Measurements from ENCODE around the gene PMCH. TPM values are rescaled to one million over a fixed set of nuclear protein-coding genes. Genes with fewer than 3 reads are reported as not detected.
"Not testable (repeated sequence)": the region's sequence is repeated elsewhere in the genome, so short reads cannot be mapped to it uniquely, and the experiment has no call there.

The PMCH gene
- total RNA-seq, 1 experiment from 2014 or later, result not detected

GRCh38 chr12:102163383-102163782 lies 34.2 kb downstream of the PMCH start (continued):
- TF ChIP-seq TP53 (CRISPR knock-in tag; IDR thresholded peaks at IDR 0.05) (no peak), ATF6 (CRISPR knock-in tag; IDR thresholded peaks at IDR 0.05) (no peak), USF2 (CRISPR knock-in tag; IDR thresholded peaks at IDR 0.05) (no peak), ZNF512 (CRISPR knock-in tag; IDR thresholded peaks at IDR 0.05; ENCODE audit: borderline replicate concordance) (no peak), CREM (CRISPR knock-in tag; IDR thresholded peaks at IDR 0.05) (no peak), NFATC4 (CRISPR knock-in tag; IDR thresholded peaks at IDR 0.05) (no peak), IRF1 (CRISPR knock-in tag; IDR thresholded peaks at IDR 0.05) (no peak), ZNF396 (CRISPR knock-in tag; IDR thresholded peaks at IDR 0.05; ENCODE audit: borderline replicate concordance) (no peak), SMAD3 (CRISPR knock-in tag; IDR thresholded peaks at IDR 0.05; ENCODE audit: borderline replicate concordance) (no peak), ZNF263 (CRISPR knock-in tag; IDR thresholded peaks at IDR 0.05; ENCODE audit: low read depth) (no peak)

GRCh38 chr12:102155206-102155605 lies 42.4 kb downstream of the PMCH start:
- H3K4me3 Mint-ChIP-seq; H3K27me3 Mint-ChIP-seq (ENCODE audit: low read depth); DNase-seq (ENCODE audit: low spot score); ATAC-seq; POLR2A ChIA-PET; H3K9me3 Mint-ChIP-seq: not testable (repeated sequence)
- CTCF ChIA-PET, result interaction anchor here (0.9 to 1.5 kb wide), 3 partner anchors 10 to 14 kb away, joined by 3 to 7 read pairs (median 4); no protein-coding TSS in a partner anchor
- Mint-ChIP-seq H3K4me1 (peaks cover 15% of the 10 kb centered on the region), H3K36me3 (peaks cover 35% of the 10 kb centered on the region), H3K27ac (0 out of 2 replicates have a peak overlapping the region, but pooled peaks have one; percentile 15)

- POLR2A ChIA-PET; H3K4me1 Mint-ChIP-seq; H3K27me3 Mint-ChIP-seq (ENCODE audit: low read depth); DNase-seq (ENCODE audit: low spot score); H3K4me3 Mint-ChIP-seq; ATAC-seq; H3K27ac Mint-ChIP-seq; CTCF ChIA-PET: not testable (repeated sequence)
- H3K36me3 Mint-ChIP-seq, result peaks cover 50% of the 10 kb centered on the region
- H3K9me3 Mint-ChIP-seq, result peaks cover 20% of the 10 kb centered on the region
Measured at GRCh38 chr12:102147062-102147587, 50.5 kb downstream of the PMCH start.

Other genes starting within 250 kb of the PMCH start
- gene WASHC3, start 135.8 kb downstream of the PMCH start, total RNA-seq (2021), result 6.0 to 9.9 TPM (median 9.6 TPM) in 3 replicates
- 58.4 to 60.0 TPM (median 58.8 TPM) in 3 replicates for gene NUP37, start 77.7 kb downstream of the PMCH start, total RNA-seq (2021)
- gene PARPBP, start 77.7 kb downstream of the PMCH start, total RNA-seq (2021), result 18.9 to 20.5 TPM (median 19.2 TPM) in 3 replicates